IPS-NIHi11 (cell line): ENCODE data around the gene GSTM2.
A peak's percentile ranks its signal among the peaks of the same experiment; 100 is the strongest.

Source experiments
- DNase-seq: peaks from one replicate; pipeline ENCODE4 v3.0.0; 2012; ENCODE audit warnings: mixed read lengths, low spot score

The GSTM2 gene

GRCh38 chr1:109667452-109668122 lies at the start of gene GSTM2:
GSTM2 (plus strand) TSS chr1:109668057; CDS start chr1:109668116, 59 bp downstream.
- peak; percentile 92 for DNase-seq

GRCh38 chr1:109618661-109619575 lies 48.9 kb upstream of the GSTM2 start:
- DNase-seq, result no peak

- peak; percentile 94 for DNase-seq
Observed at GRCh38 chr1:109619576-109620400, 48.1 kb upstream of the GSTM2 start, which contains the start of the genes AMPD2 and GNAT2. AMPD2 (plus strand) TSS chr1:109619837; CDS start chr1:109621176, 1,339 bp downstream. GNAT2 (minus strand) TSS chr1:109619616; CDS start chr1:109612870, 6,746 bp downstream.

- DNase-seq, result peak; percentile 60
Observed at GRCh38 chr1:109620401-109620791, 47.5 kb upstream of the GSTM2 start.

- DNase-seq, result peak; percentile 96
Observed at GRCh38 chr1:109620841-109621286, 47.0 kb upstream of the GSTM2 start.

GRCh38 chr1:109621379-109622136 lies 46.3 kb upstream of the GSTM2 start:
- DNase-seq, result no peak

GRCh38 chr1:109622137-109622892 lies 45.5 kb upstream of the GSTM2 start:
- DNase-seq, result no peak

- no peak for DNase-seq
Observed at GRCh38 chr1:109622895-109623294, 45.0 kb upstream of the GSTM2 start.

GRCh38 chr1:109623601-109624161 lies 44.2 kb upstream of the GSTM2 start:
- DNase-seq, result no peak

- no peak for DNase-seq
Observed at GRCh38 chr1:109624201-109625010, 43.5 kb upstream of the GSTM2 start.

GRCh38 chr1:109625176-109625575 lies 42.7 kb upstream of the GSTM2 start:
- DNase-seq, result no peak

- DNase-seq, result no peak
Observed at GRCh38 chr1:109625601-109626560, 42.0 kb upstream of the GSTM2 start.

GRCh38 chr1:109626682-109627408 lies 41.0 kb upstream of the GSTM2 start:
- DNase-seq, result no peak

GRCh38 chr1:109627692-109628399 lies 40.0 kb upstream of the GSTM2 start:
- no peak for DNase-seq

- DNase-seq, result no peak
Observed at GRCh38 chr1:109628540-109629321, 39.1 kb upstream of the GSTM2 start.
